Caco-2 (cell line): ENCODE data around the gene PRICKLE1. TPM values are rescaled to one million over a fixed set of nuclear protein-coding genes. Genes with fewer than 3 reads are reported as not detected.

Experiments
- BruUV-seq: library from RNA; stranded (reverse); fragments of 400-500 nt; replicated peaks from 2 replicates; lab custom pipeline; 2021; lab: Mats Ljungman, UMichigan
- CTCF ChIA-PET: fragments of 300-600 bp; sonication (Branson Sonifier 250); formaldehyde crosslinking; loops from one replicate; lab custom pipeline; 2022; ENCODE audit warnings: antibody characterized with exemption; lab: Charles Lee
- POLR2A ChIA-PET: fragments of 300-600 bp; sonication (Branson Sonifier 250); formaldehyde crosslinking; loops from one replicate; lab custom pipeline; 2022; ENCODE audit warnings: antibody characterized with exemption; lab: Charles Lee
- DNase-seq, 2 experiments: peaks; one replicate each; pipeline versions ENCODE4 v3.0.0 to v3.0.0-alpha.2; 2020 to 2022
- H3K27me3 ChIP-seq: replicated peaks from 2 replicates; pipeline ENCODE4 v1.6.0; 2011; ENCODE audit warnings: low read length; ENCODE audit not compliant: control insufficient read depth, insufficient read depth
- H3K36me3 ChIP-seq: 2 replicates; pipeline ENCODE4 v1.5.1; 2011; ENCODE audit warnings: low read length; ENCODE audit not compliant: control insufficient read depth, insufficient read depth
- H3K4me1 ChIP-seq: fragments of 250-450 bp; sonication (Bioruptor Pico); 2 replicates; pipeline ENCODE4 v1.5.1; 2020; ENCODE audit warnings: mild to moderate bottlenecking
- H3K4me3 ChIP-seq: 2 replicates; pipeline ENCODE4 v1.5.1; 2011; ENCODE audit warnings: low read depth, mild to moderate bottlenecking, control low read depth, low read length
- H3K9me3 ChIP-seq: fragments of 250-450 bp; sonication (Bioruptor Pico); 2 replicates; pipeline ENCODE4 v1.5.1; 2020; ENCODE audit warnings: mild to moderate bottlenecking, moderate library complexity
- H3K27ac Mint-ChIP-seq: one replicate; pipeline ENCODE4 v1.8.0; 2022; ENCODE audit warnings: mixed read lengths; ENCODE audit not compliant: unreplicated experiment
- H3K27me3 Mint-ChIP-seq: one replicate; pipeline ENCODE4 v1.8.0; 2022; ENCODE audit warnings: mixed read lengths; ENCODE audit not compliant: insufficient read depth, unreplicated experiment
- H3K36me3 Mint-ChIP-seq: one replicate; pipeline ENCODE4 v1.8.0; 2022; ENCODE audit warnings: mild to moderate bottlenecking, mixed read lengths; ENCODE audit not compliant: insufficient read depth, unreplicated experiment
- H3K4me1 Mint-ChIP-seq: one replicate; pipeline ENCODE4 v1.8.0; 2022; ENCODE audit warnings: low read depth, mixed read lengths; ENCODE audit not compliant: unreplicated experiment
- H3K4me3 Mint-ChIP-seq: one replicate; pipeline ENCODE4 v1.8.0; 2022; ENCODE audit warnings: mild to moderate bottlenecking, moderate library complexity, mixed read lengths; ENCODE audit not compliant: unreplicated experiment
- H3K9me3 Mint-ChIP-seq: one replicate; pipeline ENCODE4 v1.8.0; 2022; ENCODE audit warnings: mixed read lengths; ENCODE audit not compliant: unreplicated experiment
- intact Hi-C: fragments of 100-400 bp; cut with micrococcal nuclease; formaldehyde crosslinking; loops from one replicate; pipeline ENCODE4 v1.10.0; 2022; ENCODE audit not compliant: unreplicated experiment
- total RNA-seq: library from RNA; stranded (reverse); gene quantifications from 2 replicates; pipeline ENCODE4 v1.2.3, GENCODE V29; 2022
- TF ChIP-seq, protein P1 (sequence below), 2 experiments: fragments of 200-600 bp in 1 of 2; IDR thresholded peaks; 1 replicate in 1 of 2; 2 replicates in 1 of 2; pipeline versions ENCODE4 v1.5.1 to v1.8.0; 2011 to 2022; ENCODE audit warnings: antibody characterized with exemption in 1 of 2, control low read depth in 1 of 2, inconsistent platforms in 1 of 2, low read depth in 1 of 2, low read length in 1 of 2, mild to moderate bottlenecking in 1 of 2, moderate library complexity in 1 of 2; ENCODE audit not compliant: insufficient read depth in 1 of 2, severe bottlenecking in 1 of 2, unreplicated experiment in 1 of 2

The PRICKLE1 gene
- total RNA-seq, 1 experiment from 2014 or later = 4.5 TPM

DNA sequence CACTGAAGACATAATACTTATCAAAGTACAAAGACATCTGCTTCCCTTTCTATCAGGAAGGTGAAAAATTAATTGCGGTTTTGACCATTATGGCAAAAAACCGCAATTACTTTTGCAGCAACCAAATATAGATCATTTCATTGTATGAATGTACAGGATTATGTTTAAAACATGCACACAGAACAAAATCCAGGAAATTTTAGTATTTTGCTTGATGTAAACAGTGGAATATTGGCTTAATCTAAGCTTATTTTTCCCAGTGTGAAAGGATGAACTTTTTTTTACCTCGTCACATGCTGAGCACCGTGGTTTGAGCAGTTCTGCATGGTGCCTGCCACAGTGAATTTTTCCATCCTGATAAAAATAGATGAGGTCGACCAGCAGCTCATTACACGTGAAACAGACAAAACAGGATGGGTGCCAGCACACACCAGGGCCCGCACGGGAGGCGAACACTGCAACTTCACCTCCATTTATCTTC, 121.2 kb downstream of the PRICKLE1 start:
- no TSS peak for BruUV-seq
- ChIA-PET POLR2A (no interaction called here), CTCF (interaction anchor here (0.5 kb wide), 1 partner anchor 15 kb away, joined by 3 read pairs; no protein-coding TSS in a partner anchor)
- no peak overlapping the region for H3K4me3 Mint-ChIP-seq
- Histone ChIP-seq H3K9me3 (no peaks in the 10 kb centered on the region), H3K4me3 (no peak overlapping the region), H3K36me3 (no peaks in the 10 kb centered on the region), H3K27me3 (no peaks in the 10 kb centered on the region), H3K4me1 (peaks cover 7% of the 10 kb centered on the region)
- peaks cover 20% of the 10 kb centered on the region for H3K4me1 Mint-ChIP-seq
- intact Hi-C loops = no loop called here
- H3K36me3 Mint-ChIP-seq = peaks cover 12% of the 10 kb centered on the region
- no peak for DNase-seq
- H3K9me3 Mint-ChIP-seq = no peaks in the 10 kb centered on the region
- TF ChIP-seq, protein P1, sequence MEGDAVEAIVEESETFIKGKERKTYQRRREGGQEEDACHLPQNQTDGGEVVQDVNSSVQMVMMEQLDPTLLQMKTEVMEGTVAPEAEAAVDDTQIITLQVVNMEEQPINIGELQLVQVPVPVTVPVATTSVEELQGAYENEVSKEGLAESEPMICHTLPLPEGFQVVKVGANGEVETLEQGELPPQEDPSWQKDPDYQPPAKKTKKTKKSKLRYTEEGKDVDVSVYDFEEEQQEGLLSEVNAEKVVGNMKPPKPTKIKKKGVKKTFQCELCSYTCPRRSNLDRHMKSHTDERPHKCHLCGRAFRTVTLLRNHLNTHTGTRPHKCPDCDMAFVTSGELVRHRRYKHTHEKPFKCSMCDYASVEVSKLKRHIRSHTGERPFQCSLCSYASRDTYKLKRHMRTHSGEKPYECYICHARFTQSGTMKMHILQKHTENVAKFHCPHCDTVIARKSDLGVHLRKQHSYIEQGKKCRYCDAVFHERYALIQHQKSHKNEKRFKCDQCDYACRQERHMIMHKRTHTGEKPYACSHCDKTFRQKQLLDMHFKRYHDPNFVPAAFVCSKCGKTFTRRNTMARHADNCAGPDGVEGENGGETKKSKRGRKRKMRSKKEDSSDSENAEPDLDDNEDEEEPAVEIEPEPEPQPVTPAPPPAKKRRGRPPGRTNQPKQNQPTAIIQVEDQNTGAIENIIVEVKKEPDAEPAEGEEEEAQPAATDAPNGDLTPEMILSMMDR (IDR thresholded peaks at IDR 0.05; ENCODE audit: insufficient read depth in 1 of 2, low read depth in 1 of 2, low read length in 1 of 2, severe bottlenecking in 1 of 2, unreplicated experiment in 1 of 2) = no peak
- no peaks in the 10 kb centered on the region for H3K27me3 Mint-ChIP-seq
- no peak overlapping the region for H3K27ac Mint-ChIP-seq

GRCh38 chr12:42463671-42464070, 125.9 kb downstream of the PRICKLE1 start:
- H3K27ac Mint-ChIP-seq = no peak overlapping the region
- intact Hi-C loops = no loop called here
- Histone ChIP-seq H3K27me3 (no peaks in the 10 kb centered on the region), H3K36me3 (no peaks in the 10 kb centered on the region), H3K4me3 (no peak overlapping the region), H3K9me3 (no peaks in the 10 kb centered on the region), H3K4me1 (no peaks in the 10 kb centered on the region)
- DNase-seq = no peak
- H3K9me3 Mint-ChIP-seq = no peaks in the 10 kb centered on the region
- H3K4me1 Mint-ChIP-seq = no peaks in the 10 kb centered on the region
- ChIA-PET POLR2A (no interaction called here), CTCF (no interaction called here)
- no peak overlapping the region for H3K4me3 Mint-ChIP-seq
- no TSS peak for BruUV-seq
- TF ChIP-seq, protein P1 (IDR thresholded peaks at IDR 0.05; ENCODE audit: insufficient read depth in 1 of 2, low read depth in 1 of 2, low read length in 1 of 2, severe bottlenecking in 1 of 2, unreplicated experiment in 1 of 2) = no peak
- H3K36me3 Mint-ChIP-seq = peaks cover 18% of the 10 kb centered on the region
- no peaks in the 10 kb centered on the region for H3K27me3 Mint-ChIP-seq

DNA sequence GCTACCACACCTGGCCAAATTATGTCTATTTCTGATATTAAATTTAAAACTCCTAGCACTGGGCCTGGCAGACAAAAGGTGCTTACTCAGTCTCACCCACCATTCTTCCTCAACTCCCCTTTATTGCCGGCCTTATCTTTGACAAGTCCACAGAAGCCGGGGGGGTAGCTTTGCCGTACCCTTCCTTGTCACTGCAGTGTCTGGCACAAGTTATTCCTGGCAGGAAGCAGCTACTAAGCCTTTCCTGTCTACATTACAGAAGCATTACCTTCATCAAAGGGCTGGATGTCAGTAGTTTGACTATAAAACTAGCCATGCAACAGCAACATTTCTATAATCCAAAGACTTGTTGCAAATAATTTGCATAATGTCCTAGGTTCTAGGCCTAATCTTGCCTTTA, 127.1 kb downstream of the PRICKLE1 start:
- TF ChIP-seq, protein P1 (IDR thresholded peaks at IDR 0.05; ENCODE audit: insufficient read depth in 1 of 2, low read depth in 1 of 2, low read length in 1 of 2, severe bottlenecking in 1 of 2, unreplicated experiment in 1 of 2) = no peak

More for the DNA sequence above, 127.1 kb downstream of the PRICKLE1 start:
- intact Hi-C loops = no loop called here
- Mint-ChIP-seq H3K36me3 (peaks cover 18% of the 10 kb centered on the region), H3K27ac (no peak overlapping the region), H3K9me3 (no peaks in the 10 kb centered on the region), H3K27me3 (no peaks in the 10 kb centered on the region), H3K4me1 (no peaks in the 10 kb centered on the region), H3K4me3 (no peak overlapping the region)
- ChIA-PET CTCF (no interaction called here), POLR2A (no interaction called here)
- Histone ChIP-seq H3K36me3 (no peaks in the 10 kb centered on the region), H3K27me3 (no peaks in the 10 kb centered on the region), H3K4me3 (no peak overlapping the region), H3K9me3 (no peaks in the 10 kb centered on the region), H3K4me1 (no peaks in the 10 kb centered on the region)
- no TSS peak for BruUV-seq
- no peak for DNase-seq
